H1 (cell line): ENCODE measurements around the gene RPS27A. TPM values are rescaled to one million over a fixed set of nuclear protein-coding genes. Genes with fewer than 3 reads are reported as not detected.
A peak's percentile ranks its signal among the peaks of the same experiment; 100 is the strongest.

Source experiments
- CTCF ChIA-PET: fragments of 300-600 bp; sonication (Branson Sonifier 250); formaldehyde crosslinking; loops from one replicate; lab custom pipeline; 2021; ENCODE audit not compliant: partially characterized antibody; lab: Charles Lee
- POLR2A ChIA-PET: fragments of 300-600 bp; sonication (Branson Sonifier 250); formaldehyde crosslinking; loops from one replicate; lab custom pipeline; 2021; ENCODE audit warnings: inconsistent platforms; ENCODE audit not compliant: partially characterized antibody; lab: Charles Lee
- DNase-seq, 2 experiments: peaks; one replicate each; pipeline versions ENCODE4 v3.0.0 to v3.0.0-alpha.2; 2010 to 2022; ENCODE audit warnings: low spot score in 2 of 2, low read depth in 1 of 2, mixed read lengths in 1 of 2
- FAIRE-seq: peaks from 2 replicates; lab custom pipeline; 2011; peaks lifted over from hg19 to GRCh38; lab: Jason Lieb, UNC
- H2AFZ ChIP-seq: 2 replicates; pipeline ENCODE4 v1.8.1; 2012; ENCODE audit warnings: low read length, inconsistent platforms
- H2AK5ac ChIP-seq: 2 replicates; pipeline ENCODE4 v1.6.1; 2013; ENCODE audit warnings: low read depth, low read length
- H2BK120ac ChIP-seq: replicated peaks from 2 replicates; pipeline ENCODE3; 2013; ENCODE audit warnings: low read depth, low read length, inconsistent platforms
- H2BK12ac ChIP-seq: 2 replicates; pipeline ENCODE4 v1.6.1; 2013; ENCODE audit warnings: low read depth, low read length
- H2BK15ac ChIP-seq: 2 replicates; pipeline ENCODE4 v1.6.1; 2013; ENCODE audit warnings: low read length
- H2BK20ac ChIP-seq: 2 replicates; pipeline ENCODE4 v1.6.1; 2013; ENCODE audit warnings: low read length
- H2BK5ac ChIP-seq: 2 replicates; pipeline ENCODE4 v1.6.1; 2013; ENCODE audit warnings: low read depth, low read length
- H3K14ac ChIP-seq: 2 replicates; pipeline ENCODE4 v1.6.1; 2013; ENCODE audit warnings: inconsistent platforms; ENCODE audit not compliant: insufficient read length
- H3K18ac ChIP-seq: 2 replicates; pipeline ENCODE4 v1.6.1; 2013; ENCODE audit warnings: low read length; ENCODE audit errors: extremely low read depth
- H3K23ac ChIP-seq: 2 replicates; pipeline ENCODE4 v1.6.1; 2013; ENCODE audit warnings: inconsistent platforms; ENCODE audit not compliant: insufficient read length
- H3K23me2 ChIP-seq: 2 replicates; pipeline ENCODE4 v1.6.1; 2013; ENCODE audit warnings: low read depth, low read length
- H3K27ac ChIP-seq: 2 replicates; pipeline ENCODE4 v1.6.1; 2011; ENCODE audit warnings: low read depth, low read length, inconsistent platforms
- H3K27me3 ChIP-seq, 4 experiments: replicated peaks in 1 of 4; 1 replicate in 1 of 4; 2 replicates in 3 of 4; pipeline versions ENCODE4 v1.6.1 to v1.8.1; 2011 to 2013; ENCODE audit warnings: low read length in 3 of 4, mild to moderate bottlenecking in 3 of 4, inconsistent platforms in 2 of 4, mixed read lengths in 2 of 4, moderate library complexity in 1 of 4; ENCODE audit not compliant: control insufficient read depth in 3 of 4, insufficient read depth in 3 of 4; ENCODE audit errors: extremely low read depth in 1 of 4
- H3K36me3 ChIP-seq, 4 experiments: 2 replicates each; pipeline versions ENCODE4 v1.6.1 to v1.8.1; 2011 to 2013; ENCODE audit warnings: mild to moderate bottlenecking in 4 of 4, low read length in 3 of 4, moderate library complexity in 2 of 4, control low read depth in 1 of 4, inconsistent platforms in 1 of 4; ENCODE audit not compliant: insufficient read depth in 4 of 4, control insufficient read depth in 2 of 4
- H3K4ac ChIP-seq: replicated peaks from 2 replicates; pipeline ENCODE3; 2013; ENCODE audit warnings: low read length, low read depth, mixed read lengths, inconsistent platforms; ENCODE audit not compliant: insufficient read length
- H3K4me1 ChIP-seq, 4 experiments: replicated peaks in 1 of 4; 1 replicate in 1 of 4; 2 replicates in 3 of 4; pipeline versions ENCODE4 v1.6.1 to v1.8.1; 2011 to 2013; ENCODE audit warnings: low read length in 3 of 4, inconsistent platforms in 2 of 4, mixed read lengths in 1 of 4; ENCODE audit not compliant: insufficient read depth in 4 of 4, control insufficient read depth in 3 of 4
- H3K4me2 ChIP-seq, 2 experiments: 2 replicates each; pipeline versions ENCODE4 v1.6.1 to v1.8.1; 2011 to 2013; ENCODE audit warnings: low read depth in 2 of 2, low read length in 2 of 2, control low read depth in 1 of 2, inconsistent platforms in 1 of 2, mild to moderate bottlenecking in 1 of 2; ENCODE audit not compliant: insufficient read depth in 1 of 2
- H3K4me3 ChIP-seq, 4 experiments: fragments of 200-600, 300-600 bp in 1 of 4; sonication (generic), shearing (Covaris generic), sonication (Bioruptor Twin) in 1 of 4; 2 replicates each; pipeline versions ENCODE4 v1.5.1 to v1.8.1; 2011 to 2016; ENCODE audit warnings: low read length in 4 of 4, low read depth in 3 of 4, control low read depth in 2 of 4, inconsistent platforms in 2 of 4, mild to moderate bottlenecking in 2 of 4, mixed read lengths in 1 of 4, moderate library complexity in 1 of 4; ENCODE audit not compliant: insufficient read depth in 2 of 4; ENCODE audit errors: extremely low read depth in 1 of 4
- H3K56ac ChIP-seq: replicated peaks from 2 replicates; pipeline ENCODE3; 2013; ENCODE audit warnings: low read depth, mild to moderate bottlenecking, mixed read lengths, low read length, inconsistent platforms; ENCODE audit not compliant: insufficient read length
- H3K79me1 ChIP-seq: 2 replicates; pipeline ENCODE4 v1.6.1; 2013; ENCODE audit warnings: low read depth, low read length, control low read depth
- H3K79me2 ChIP-seq, 2 experiments: 2 replicates each; pipeline versions ENCODE4 v1.6.1 to v1.8.1; 2012 to 2013; ENCODE audit warnings: low read length in 2 of 2, mild to moderate bottlenecking in 2 of 2, inconsistent platforms in 1 of 2; ENCODE audit not compliant: insufficient read depth in 2 of 2, control insufficient read depth in 1 of 2
- H3K9ac ChIP-seq, 4 experiments: replicated peaks in 1 of 4; 1 replicate in 1 of 4; 2 replicates in 3 of 4; pipeline versions ENCODE4 v1.6.1 to v1.8.1; 2011 to 2013; ENCODE audit warnings: low read depth in 3 of 4, low read length in 3 of 4, control low read depth in 2 of 4, mild to moderate bottlenecking in 2 of 4, moderate library complexity in 2 of 4, inconsistent platforms in 1 of 4; ENCODE audit errors: extremely low read depth in 1 of 4
- H3K9me3 ChIP-seq, 2 experiments: 2 replicates each; pipeline versions ENCODE4 v1.6.1 to v1.8.1; 2012 to 2013; ENCODE audit warnings: mild to moderate bottlenecking in 2 of 2, moderate library complexity in 2 of 2, control low read depth in 1 of 2, inconsistent platforms in 1 of 2, low read depth in 1 of 2, low read length in 1 of 2, mixed read lengths in 1 of 2; ENCODE audit not compliant: insufficient read depth in 2 of 2
- H4K20me1 ChIP-seq, 2 experiments: replicated peaks in 1 of 2; 2 replicates each; pipeline versions ENCODE3 to v1.8.1; 2011 to 2013; ENCODE audit warnings: inconsistent platforms in 2 of 2, low read length in 2 of 2, mild to moderate bottlenecking in 1 of 2; ENCODE audit not compliant: insufficient read depth in 2 of 2, control insufficient read depth in 1 of 2
- H4K5ac ChIP-seq: 2 replicates; pipeline ENCODE4 v1.6.1; 2013; ENCODE audit warnings: low read length, low read depth, mixed read lengths, inconsistent platforms; ENCODE audit not compliant: insufficient read length
- H4K8ac ChIP-seq: 2 replicates; pipeline ENCODE4 v1.8.0; 2013; ENCODE audit warnings: mild to moderate bottlenecking, moderate library complexity, low read length, inconsistent platforms; ENCODE audit not compliant: insufficient read depth; ENCODE audit errors: extremely low read depth
- H4K91ac ChIP-seq: replicated peaks from 2 replicates; pipeline ENCODE3; 2013; ENCODE audit warnings: low read length, mixed read lengths, inconsistent platforms; ENCODE audit not compliant: insufficient read length
- ASH2L ChIP-seq: fragments of 200-600, 300-600 bp; sonication (generic); IDR thresholded peaks from one replicate; pipeline ENCODE4 v1.7.1; 2017; ENCODE audit warnings: low read length
- CHD2 ChIP-seq: IDR thresholded peaks from 2 replicates; pipeline ENCODE4 v1.6.1; 2012; ENCODE audit warnings: low read length, improper control_type of control experiment
- POLR2AphosphoS5 ChIP-seq: IDR thresholded peaks from 2 replicates; pipeline ENCODE4 v1.6.1; 2011; ENCODE audit warnings: low read depth, low read length
- RNF2 ChIP-seq: fragments of 200-900, 300-1000 bp; sonication (generic); IDR thresholded peaks from 2 replicates; pipeline ENCODE4 v1.7.1; 2016; ENCODE audit warnings: borderline replicate concordance, low read depth, mild to moderate bottlenecking, antibody characterized with exemption, low read length; ENCODE audit not compliant: poor library complexity, severe bottlenecking; ENCODE audit errors: missing control alignments
- SAP30 ChIP-seq: fragments of 300-600 bp; sonication (generic); IDR thresholded peaks from 2 replicates; pipeline ENCODE4 v1.7.1; 2012; ENCODE audit warnings: low read length, moderate library complexity, mild to moderate bottlenecking, inconsistent platforms; ENCODE audit not compliant: insufficient read depth, insufficient replicate concordance
- TAF7 ChIP-seq: optimal IDR thresholded peaks from 2 replicates; pipeline ENCODE3; 2011; ENCODE audit warnings: low read depth, mild to moderate bottlenecking, inconsistent platforms, low read length, moderate library complexity, borderline replicate concordance
- TBP ChIP-seq: IDR thresholded peaks from 2 replicates; pipeline ENCODE4 v1.6.1; 2011; ENCODE audit warnings: low read depth, low read length, improper control_type of control experiment
- USF2 ChIP-seq: IDR thresholded peaks from 2 replicates; pipeline ENCODE4 v1.6.1; 2011; ENCODE audit warnings: low read length, improper control_type of control experiment
- whole genome bisulfite sequencing, 2 experiments: shearing (Covaris generic) in 1 of 2; methylation state at CpG; one replicate each; pipeline versions ENCODE4 v1.1.6 to v1.1.7; 2013 to 2015; ENCODE audit warnings: low lambda C conversion rate in 2 of 2, mixed read lengths in 2 of 2, inconsistent platforms in 1 of 2, low coverage in 1 of 2, missing lambda C conversion rate in 1 of 2; ENCODE audit not compliant: insufficient replicate concordance in 2 of 2, insufficient coverage in 1 of 2, insufficient read length in 1 of 2; ENCODE audit errors: extremely low coverage in 1 of 2, missing lambda C conversion rate in 1 of 2; 5-methylcytosine and 5-hydroxymethylcytosine counted together
- polyA plus RNA-seq, 7 experiments: library from polyadenylated mRNA; depleted of rRNA in 3 of 7; stranded (reverse) in 5 of 7; unstranded in 2 of 7; fragments of >200 nt in 5 of 7; fragments of 200-250 nt in 2 of 7; gene quantifications; 1 replicate in 5 of 7; 2 replicates in 1 of 7; 4 replicates in 1 of 7; pipeline versions ENCODE4 v1.2.1 to v1.2.3, GENCODE V29; 2011 to 2013; ENCODE audit warnings: missing spikeins in 2 of 7, mixed read lengths in 2 of 7
- total RNA-seq: library from RNA; stranded (reverse); fragmentation: NEBNext Ultra II Directional; extraction: Animal tissue kit (Norgen Biotek cat#: 25700); gene quantifications from 2 replicates; pipeline ENCODE4 v1.2.1, GENCODE V29; 2021
- TF ChIP-seq, protein P1 (sequence below): IDR thresholded peaks from 2 replicates; pipeline ENCODE4 v1.6.1; 2012; ENCODE audit warnings: inconsistent platforms

RPS27A gene
- total and polyA plus RNA-seq, 2 of the 8 experiments (the other 6 are each of a cell fraction or from before 2014, with no cell fraction given) = 1,431 to 1,682 TPM

DNA sequence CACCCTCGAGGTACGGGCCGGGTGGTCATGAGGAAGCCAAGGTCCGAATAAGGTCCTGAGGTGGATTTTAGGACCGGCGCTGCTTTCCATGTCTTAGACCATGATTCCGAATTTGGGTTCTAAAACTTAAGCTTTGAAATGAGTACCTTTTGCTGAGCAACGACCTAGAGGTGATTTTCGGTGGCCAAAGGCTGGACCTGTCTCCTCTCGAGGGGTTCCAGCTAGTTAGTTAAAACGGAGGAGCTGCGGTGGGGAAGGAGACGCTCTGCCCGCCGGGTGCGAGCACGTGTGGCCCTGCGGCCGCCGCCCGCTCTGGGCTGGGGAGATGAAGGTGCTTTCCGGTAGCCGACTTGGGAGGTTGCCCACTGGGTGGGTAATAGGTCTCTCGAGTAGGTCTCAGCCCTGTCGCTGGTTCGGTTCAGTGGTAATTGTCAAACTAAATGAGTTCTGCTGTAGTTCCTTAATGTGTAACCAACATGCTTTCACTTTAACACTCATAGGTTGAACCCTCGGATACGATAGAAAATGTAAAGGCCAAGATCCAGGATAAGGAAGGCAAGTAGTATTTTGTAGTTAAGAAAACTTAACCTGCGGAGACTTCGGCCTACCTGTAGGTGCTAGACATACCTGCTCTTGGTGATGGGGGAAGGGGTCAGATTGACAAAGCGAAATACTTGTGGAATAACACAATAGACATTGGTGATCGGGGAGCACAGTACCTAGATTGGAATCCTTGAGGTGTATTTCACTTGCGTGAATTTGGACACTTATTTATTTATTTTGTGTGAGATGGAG is 572 bp downstream of the RPS27A start:
- POLR2A ChIA-PET = interaction anchor here (0.5 to 1.4 kb wide), 20 partner anchors 9 to 350 kb away, joined by 3 to 20 read pairs (median 4); partner anchors contain the start of genes CCDC88A, MTIF2 and RTN4
- no peak overlapping the region for H3K23ac ChIP-seq
- H3K14ac ChIP-seq = no peak overlapping the region
- peaks cover 12 to 33% of the 10 kb centered on the region in 2 experiments for H3K79me2 ChIP-seq
- H3K56ac ChIP-seq = peak overlapping the region; percentile 12
- FAIRE-seq (no peak), DNase-seq (no peak)
- peaks cover 0 to 5% (median 3%) of the 10 kb centered on the region in 4 experiments; a peak in 4 of 7 replicates for H3K4me1 ChIP-seq
- peaks cover 8% of the 10 kb centered on the region for H3K79me1 ChIP-seq
- H2BK20ac ChIP-seq = no peak overlapping the region
- peak overlapping the region; percentile 87 for H2BK5ac ChIP-seq
- peak overlapping the region; percentile 54 for H4K91ac ChIP-seq
- peak overlapping the region; percentile 84 for H3K4ac ChIP-seq
- peaks cover 6% of the 10 kb centered on the region for H3K23me2 ChIP-seq
- H2AFZ ChIP-seq = no peak overlapping the region
- peaks cover 0 to 8% of the 10 kb centered on the region in 2 experiments for H4K20me1 ChIP-seq
- H3K18ac ChIP-seq = peak overlapping the region; percentile 64; the same call in 1 of the 2 replicates
- CTCF ChIA-PET = interaction anchor here (0.6 kb wide), 1 partner anchor 194 kb away, joined by 3 read pairs; no protein-coding TSS in a partner anchor
- peak overlapping the region; percentile 92 to 95 (median 94) for H3K9ac ChIP-seq
- H3K4me2 ChIP-seq = peak overlapping the region; percentile 72 to 74
- peaks cover 20 to 45% (median 31%) of the 10 kb centered on the region in 4 experiments for H3K36me3 ChIP-seq
- no peak overlapping the region; the same call in 1 of the 2 replicates for H2BK12ac ChIP-seq
- H3K9me3 ChIP-seq = no peaks in the 10 kb centered on the region
- WGBS, 2 experiments = 8% methylated on average over 33 of the region's 33 CpGs; no CpG with 5 or more reads in 1 of the 2 experiments
- no peak overlapping the region for H2BK15ac ChIP-seq
- H2AK5ac ChIP-seq = no peak overlapping the region
- peak overlapping the region; percentile 4 for H2BK120ac ChIP-seq
- H3K27me3 ChIP-seq = no peaks in the 10 kb centered on the region
- peak overlapping the region; percentile 90; the same call in 1 of the 2 replicates for H4K8ac ChIP-seq
- H3K4me3 ChIP-seq = peak overlapping the region; percentile 94 to 99 (median 96)
- peak overlapping the region; percentile 77 for H4K5ac ChIP-seq
- H3K27ac ChIP-seq = peak overlapping the region; percentile 97
- TF ChIP-seq TAF7 = peak; percentile 58
- TF ChIP-seq USF2 = no peak
- TF ChIP-seq, protein P1, sequence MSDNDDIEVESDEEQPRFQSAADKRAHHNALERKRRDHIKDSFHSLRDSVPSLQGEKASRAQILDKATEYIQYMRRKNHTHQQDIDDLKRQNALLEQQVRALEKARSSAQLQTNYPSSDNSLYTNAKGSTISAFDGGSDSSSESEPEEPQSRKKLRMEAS = peak; percentile 14; the same call in 1 of the 2 replicates
- TF ChIP-seq TBP = no peak
- TF ChIP-seq POLR2AphosphoS5 = peak; percentile 0
- peak; percentile 4 for TF ChIP-seq ASH2L
- no peak for TF ChIP-seq RNF2
- TF ChIP-seq CHD2 = no peak
- TF ChIP-seq SAP30 = peak; percentile 75
